Panc1 (cell line): Measurements from ENCODE around the gene RAP1GAP2. TPM values are rescaled to one million over a fixed set of nuclear protein-coding genes. Genes with fewer than 3 reads are reported as not detected.

Source experiments
- ATAC-seq: fragments of 200-7000 bp; cut with Tn5 transposase; 2 replicates; pipeline ENCODE4 v1.9.1; 2020; ENCODE audit warnings: mild to moderate bottlenecking, moderate library complexity
- BruUV-seq: library from RNA; stranded (reverse); fragments of 400-500 nt; replicated peaks from 2 replicates; lab custom pipeline; 2021; lab: Mats Ljungman, UMichigan
- CTCF ChIA-PET: fragments of 300-600 bp; sonication (Branson Sonifier 250); formaldehyde crosslinking; loops from one replicate; lab custom pipeline; 2022; ENCODE audit warnings: antibody characterized with exemption; lab: Charles Lee
- POLR2A ChIA-PET: fragments of 300-600 bp; sonication (Branson Sonifier 250); formaldehyde crosslinking; loops from one replicate; lab custom pipeline; 2022; ENCODE audit warnings: antibody characterized with exemption; lab: Charles Lee
- DNase-seq: peaks from one replicate; pipeline ENCODE4 v3.0.0-alpha.2; 2010; ENCODE audit warnings: low read depth, low spot score
- H3K27ac ChIP-seq: 2 replicates; pipeline ENCODE4 v1.5.1; 2011; ENCODE audit warnings: mild to moderate bottlenecking, low read length, inconsistent platforms
- H3K27me3 ChIP-seq: fragments of 200-500 bp; sonication (Bioruptor generic); 2 replicates; pipeline ENCODE4 v1.6.0; 2014; ENCODE audit warnings: low read length, inconsistent platforms; ENCODE audit not compliant: control insufficient read depth, insufficient read depth
- H3K36me3 ChIP-seq: fragments of 200-500 bp; sonication (Bioruptor generic); 2 replicates; pipeline ENCODE4 v1.5.1; 2014; ENCODE audit warnings: inconsistent platforms, mild to moderate bottlenecking, low read length, moderate library complexity; ENCODE audit not compliant: control insufficient read depth, insufficient read depth
- H3K4me1 ChIP-seq: 2 replicates; pipeline ENCODE4 v1.5.1; 2011; ENCODE audit warnings: inconsistent platforms, mild to moderate bottlenecking, low read length, moderate library complexity; ENCODE audit not compliant: control insufficient read depth, insufficient read depth
- H3K4me3 ChIP-seq, 2 experiments: 2 replicates each; pipeline ENCODE4 v1.5.1; 2011 to 2012; ENCODE audit warnings: low read depth in 2 of 2, low read length in 2 of 2, mild to moderate bottlenecking in 2 of 2, inconsistent platforms in 1 of 2, moderate library complexity in 1 of 2
- H3K9me3 ChIP-seq: fragments of 200-500 bp; sonication (Bioruptor generic); 2 replicates; pipeline ENCODE4 v1.5.1; 2014; ENCODE audit warnings: low read depth, mild to moderate bottlenecking, inconsistent platforms, low read length, moderate library complexity; ENCODE audit not compliant: control insufficient read depth, insufficient read depth
- POLR2AphosphoS5 ChIP-seq: IDR thresholded peaks from 2 replicates; pipeline ENCODE4 v1.6.1; 2012; ENCODE audit warnings: mild to moderate bottlenecking, low read depth, low read length, moderate library complexity
- SIN3A ChIP-seq: IDR thresholded peaks from 2 replicates; pipeline ENCODE4 v1.6.1; 2012; ENCODE audit warnings: low read depth, mild to moderate bottlenecking, low read length, moderate library complexity, borderline replicate concordance; ENCODE audit not compliant: insufficient read depth
- TCF7L2 ChIP-seq: IDR thresholded peaks from 2 replicates; pipeline ENCODE4 v1.6.1; 2011; ENCODE audit warnings: mild to moderate bottlenecking, low read depth, low read length, inconsistent platforms
- in situ Hi-C: cut with HindIII; loops from 2 replicates; pipeline ENCODE4 v1.10.0; 2016; ENCODE audit warnings: low sequenced_read_pairs, low pct_unique_long_range_greater_than_20kb
- intact Hi-C: fragments of 100-400 bp; cut with micrococcal nuclease; formaldehyde crosslinking; loops from one replicate; pipeline ENCODE4 v1.10.0; 2022; ENCODE audit not compliant: unreplicated experiment
- total RNA-seq: library from RNA; stranded (reverse); gene quantifications from one replicate; pipeline ENCODE4 v1.2.1, GENCODE V29; 2021; ENCODE audit not compliant: unreplicated experiment
- TF ChIP-seq, protein P1 (sequence below): fragments of 450-650 bp; IDR thresholded peaks from 2 replicates; pipeline ENCODE4 v1.5.1; 2017; ENCODE audit warnings: mild to moderate bottlenecking
- TF ChIP-seq, protein P2 (sequence below), 2 experiments: IDR thresholded peaks; 2 replicates each; pipeline ENCODE4 v1.6.1; 2011 to 2012; ENCODE audit warnings: low read depth in 2 of 2, control low read depth in 1 of 2, low read length in 1 of 2, mild to moderate bottlenecking in 1 of 2, moderate library complexity in 1 of 2; ENCODE audit not compliant: insufficient read depth in 1 of 2

Gene RAP1GAP2
- total RNA-seq, 1 experiment from 2014 or later = 10.0 TPM

DNA sequence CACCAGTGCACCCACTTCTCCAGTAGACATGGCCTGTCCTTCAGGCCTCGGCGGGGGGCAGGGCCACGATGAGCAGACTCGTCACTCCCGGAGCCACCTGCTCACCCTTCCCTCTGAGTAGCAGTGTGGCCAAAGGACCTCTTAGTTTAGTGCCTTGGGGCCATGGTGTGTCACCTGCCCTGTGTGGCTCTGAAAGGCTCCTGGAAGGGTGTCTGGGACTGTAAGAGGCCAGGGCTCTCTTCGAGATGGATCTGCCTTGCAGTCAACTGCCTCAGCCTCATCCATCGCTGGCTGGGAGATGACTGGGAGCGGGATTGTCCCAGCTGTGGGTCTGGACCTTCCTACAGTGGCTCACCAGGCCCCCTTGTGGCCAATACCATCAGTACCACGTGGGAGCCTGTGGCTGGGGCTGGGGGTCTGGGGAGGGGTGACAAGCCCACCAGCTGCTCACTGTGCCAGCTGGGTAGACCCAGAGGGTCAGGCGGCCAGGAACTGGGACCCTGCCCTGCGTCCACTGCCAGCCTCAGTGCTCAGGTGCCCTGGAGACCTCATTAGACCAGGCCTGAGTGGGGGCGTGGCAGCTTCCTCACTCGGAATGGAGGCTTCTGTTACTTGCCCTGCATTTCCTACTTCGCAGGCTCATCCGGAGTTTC is 133.8 kb downstream of the RAP1GAP2 start:
- CTCF ChIA-PET = interaction anchor here (0.7 kb wide), 1 partner anchor 78 kb away, joined by 3 read pairs; no protein-coding TSS in a partner anchor
- peak; percentile 89 for ATAC-seq
- Histone ChIP-seq H3K4me3 (no peak overlapping the region), H3K4me1 (no peaks in the 10 kb centered on the region), H3K27me3 (no peaks in the 10 kb centered on the region), H3K9me3 (no peaks in the 10 kb centered on the region), H3K27ac (no peak overlapping the region), H3K36me3 (no peaks in the 10 kb centered on the region)
- intact Hi-C loops (loop anchor here (10.0 kb wide), 1 partner anchor 85 kb away; no protein-coding TSS in a partner anchor), in situ Hi-C loops (no loop called here)
- POLR2A ChIA-PET = no interaction called here
- no TSS peak for BruUV-seq
- TF ChIP-seq SIN3A (no peak), POLR2AphosphoS5 (no peak), TCF7L2 (no peak)
- TF ChIP-seq, protein P1, sequence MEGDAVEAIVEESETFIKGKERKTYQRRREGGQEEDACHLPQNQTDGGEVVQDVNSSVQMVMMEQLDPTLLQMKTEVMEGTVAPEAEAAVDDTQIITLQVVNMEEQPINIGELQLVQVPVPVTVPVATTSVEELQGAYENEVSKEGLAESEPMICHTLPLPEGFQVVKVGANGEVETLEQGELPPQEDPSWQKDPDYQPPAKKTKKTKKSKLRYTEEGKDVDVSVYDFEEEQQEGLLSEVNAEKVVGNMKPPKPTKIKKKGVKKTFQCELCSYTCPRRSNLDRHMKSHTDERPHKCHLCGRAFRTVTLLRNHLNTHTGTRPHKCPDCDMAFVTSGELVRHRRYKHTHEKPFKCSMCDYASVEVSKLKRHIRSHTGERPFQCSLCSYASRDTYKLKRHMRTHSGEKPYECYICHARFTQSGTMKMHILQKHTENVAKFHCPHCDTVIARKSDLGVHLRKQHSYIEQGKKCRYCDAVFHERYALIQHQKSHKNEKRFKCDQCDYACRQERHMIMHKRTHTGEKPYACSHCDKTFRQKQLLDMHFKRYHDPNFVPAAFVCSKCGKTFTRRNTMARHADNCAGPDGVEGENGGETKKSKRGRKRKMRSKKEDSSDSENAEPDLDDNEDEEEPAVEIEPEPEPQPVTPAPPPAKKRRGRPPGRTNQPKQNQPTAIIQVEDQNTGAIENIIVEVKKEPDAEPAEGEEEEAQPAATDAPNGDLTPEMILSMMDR = peak; percentile 89
- TF ChIP-seq, protein P2, sequence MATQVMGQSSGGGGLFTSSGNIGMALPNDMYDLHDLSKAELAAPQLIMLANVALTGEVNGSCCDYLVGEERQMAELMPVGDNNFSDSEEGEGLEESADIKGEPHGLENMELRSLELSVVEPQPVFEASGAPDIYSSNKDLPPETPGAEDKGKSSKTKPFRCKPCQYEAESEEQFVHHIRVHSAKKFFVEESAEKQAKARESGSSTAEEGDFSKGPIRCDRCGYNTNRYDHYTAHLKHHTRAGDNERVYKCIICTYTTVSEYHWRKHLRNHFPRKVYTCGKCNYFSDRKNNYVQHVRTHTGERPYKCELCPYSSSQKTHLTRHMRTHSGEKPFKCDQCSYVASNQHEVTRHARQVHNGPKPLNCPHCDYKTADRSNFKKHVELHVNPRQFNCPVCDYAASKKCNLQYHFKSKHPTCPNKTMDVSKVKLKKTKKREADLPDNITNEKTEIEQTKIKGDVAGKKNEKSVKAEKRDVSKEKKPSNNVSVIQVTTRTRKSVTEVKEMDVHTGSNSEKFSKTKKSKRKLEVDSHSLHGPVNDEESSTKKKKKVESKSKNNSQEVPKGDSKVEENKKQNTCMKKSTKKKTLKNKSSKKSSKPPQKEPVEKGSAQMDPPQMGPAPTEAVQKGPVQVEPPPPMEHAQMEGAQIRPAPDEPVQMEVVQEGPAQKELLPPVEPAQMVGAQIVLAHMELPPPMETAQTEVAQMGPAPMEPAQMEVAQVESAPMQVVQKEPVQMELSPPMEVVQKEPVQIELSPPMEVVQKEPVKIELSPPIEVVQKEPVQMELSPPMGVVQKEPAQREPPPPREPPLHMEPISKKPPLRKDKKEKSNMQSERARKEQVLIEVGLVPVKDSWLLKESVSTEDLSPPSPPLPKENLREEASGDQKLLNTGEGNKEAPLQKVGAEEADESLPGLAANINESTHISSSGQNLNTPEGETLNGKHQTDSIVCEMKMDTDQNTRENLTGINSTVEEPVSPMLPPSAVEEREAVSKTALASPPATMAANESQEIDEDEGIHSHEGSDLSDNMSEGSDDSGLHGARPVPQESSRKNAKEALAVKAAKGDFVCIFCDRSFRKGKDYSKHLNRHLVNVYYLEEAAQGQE (IDR thresholded peaks at IDR 0.05; ENCODE audit: insufficient read depth in 1 of 2, low read depth in 2 of 2, low read length in 1 of 2) = no peak
- no peak for DNase-seq

DNA sequence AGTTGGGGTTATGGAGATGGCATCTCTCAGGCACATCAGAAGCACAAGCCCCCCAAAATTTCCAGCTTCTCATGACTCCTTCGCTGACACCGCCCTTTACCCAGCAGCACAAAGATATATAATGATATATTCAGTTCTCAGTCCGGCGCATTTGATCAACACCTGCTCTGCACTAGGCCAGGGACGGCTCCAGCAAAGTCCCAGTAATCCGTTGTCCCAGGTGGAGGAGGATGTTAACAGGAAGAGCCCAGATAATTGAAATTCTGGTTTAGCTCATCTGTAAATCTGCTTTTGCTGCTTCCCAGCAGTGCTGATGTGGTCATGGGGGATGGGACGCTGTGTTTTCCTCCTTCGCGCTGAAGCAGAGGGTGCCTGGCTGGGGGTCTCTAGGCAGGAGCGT is 135.6 kb downstream of the RAP1GAP2 start:
- H3K27me3 ChIP-seq = no peaks in the 10 kb centered on the region
- TF ChIP-seq, protein P2 (IDR thresholded peaks at IDR 0.05; ENCODE audit: insufficient read depth in 1 of 2, low read depth in 2 of 2, low read length in 1 of 2) = no peak
- TF ChIP-seq TCF7L2 = no peak
- TF ChIP-seq, protein P1 = no peak
- TF ChIP-seq SIN3A = no peak
- TF ChIP-seq POLR2AphosphoS5 = no peak
- ATAC-seq (no peak), DNase-seq (no peak)
- in situ Hi-C loops = no loop called here
- ChIA-PET POLR2A (interaction anchor here (1.0 kb wide), 1 partner anchor 84 kb away, joined by 4 read pairs; no protein-coding TSS in a partner anchor), CTCF (no interaction called here)
- H3K4me3 ChIP-seq = no peak overlapping the region
- H3K9me3 ChIP-seq = no peaks in the 10 kb centered on the region
- BruUV-seq = no TSS peak
- H3K27ac ChIP-seq = no peak overlapping the region
- intact Hi-C loops = loop anchor here (10.0 kb wide), 1 partner anchor 87 kb away; no protein-coding TSS in a partner anchor
- H3K4me1 ChIP-seq = no peaks in the 10 kb centered on the region
- H3K36me3 ChIP-seq = no peaks in the 10 kb centered on the region
